Astrocyte (in vitro differentiated cells and primary cell): ENCODE measurements around the gene SEMA4B. TPM values are rescaled to one million over a fixed set of nuclear protein-coding genes. Genes with fewer than 3 reads are reported as not detected.

Experiments used
- DNase-seq: peaks from one replicate; pipeline ENCODE4 v3.0.0-alpha.2; 2010; ENCODE audit warnings: low read depth
- FAIRE-seq: peaks from 2 replicates; lab custom pipeline; 2011; peaks lifted over from hg19 to GRCh38; lab: Jason Lieb, UNC
- H2AFZ ChIP-seq: 2 replicates; pipeline ENCODE4 v1.6.0; 2012; ENCODE audit warnings: low read depth, low read length, inconsistent platforms
- H3K27ac ChIP-seq: 2 replicates; pipeline ENCODE4 v1.5.1; 2011; ENCODE audit warnings: low read depth, low read length, inconsistent platforms
- H3K27me3 ChIP-seq: 2 replicates; pipeline ENCODE4 v1.6.0; 2011; ENCODE audit warnings: low read length, inconsistent platforms; ENCODE audit not compliant: insufficient read depth
- H3K36me3 ChIP-seq: 2 replicates; pipeline ENCODE4 v1.5.1; 2011; ENCODE audit warnings: low read length, inconsistent platforms; ENCODE audit not compliant: insufficient read depth
- H3K4me1 ChIP-seq: 2 replicates; pipeline ENCODE4 v1.5.1; 2011; ENCODE audit warnings: low read length, inconsistent platforms; ENCODE audit not compliant: insufficient read depth
- H3K4me2 ChIP-seq: 2 replicates; pipeline ENCODE4 v1.6.0; 2012; ENCODE audit warnings: low read length, inconsistent platforms
- H3K4me3 ChIP-seq: 2 replicates; pipeline ENCODE4 v1.5.1; 2011; ENCODE audit warnings: low read depth, mild to moderate bottlenecking, low read length, inconsistent platforms; ENCODE audit not compliant: insufficient read depth
- H3K79me2 ChIP-seq: 2 replicates; pipeline ENCODE4 v1.6.0; 2012; ENCODE audit warnings: mild to moderate bottlenecking, low read length, inconsistent platforms; ENCODE audit not compliant: insufficient read depth
- H3K9ac ChIP-seq: 2 replicates; pipeline ENCODE4 v1.6.0; 2012; ENCODE audit warnings: mild to moderate bottlenecking, low read length, inconsistent platforms
- H3K9me3 ChIP-seq: 2 replicates; pipeline ENCODE4 v1.5.1; 2012; ENCODE audit warnings: low read depth, mild to moderate bottlenecking, low read length, inconsistent platforms; ENCODE audit not compliant: insufficient read depth
- H4K20me1 ChIP-seq: 2 replicates; pipeline ENCODE4 v1.6.0; 2012; ENCODE audit warnings: low read length, inconsistent platforms; ENCODE audit not compliant: insufficient read depth
- H3K27ac Mint-ChIP-seq: one replicate; pipeline ENCODE4 v1.8.0; 2021; ENCODE audit warnings: mild to moderate bottlenecking, mixed read lengths; ENCODE audit not compliant: unreplicated experiment
- H3K27me3 Mint-ChIP-seq: one replicate; pipeline ENCODE4 v1.8.0; 2021; ENCODE audit warnings: low read depth, mixed read lengths; ENCODE audit not compliant: unreplicated experiment
- H3K36me3 Mint-ChIP-seq: one replicate; pipeline ENCODE4 v1.8.0; 2021; ENCODE audit warnings: low read depth, mixed read lengths; ENCODE audit not compliant: unreplicated experiment
- H3K4me1 Mint-ChIP-seq: one replicate; pipeline ENCODE4 v1.8.0; 2021; ENCODE audit warnings: low read depth, mixed read lengths; ENCODE audit not compliant: unreplicated experiment
- H3K4me3 Mint-ChIP-seq: one replicate; pipeline ENCODE4 v1.8.0; 2021; ENCODE audit warnings: mild to moderate bottlenecking, moderate library complexity, mixed read lengths; ENCODE audit not compliant: unreplicated experiment
- H3K9me3 Mint-ChIP-seq: one replicate; pipeline ENCODE4 v1.8.0; 2021; ENCODE audit warnings: mild to moderate bottlenecking, mixed read lengths; ENCODE audit not compliant: unreplicated experiment
- EZH2 ChIP-seq: IDR thresholded peaks from 2 replicates; pipeline ENCODE4 v1.6.1; 2012; ENCODE audit warnings: mild to moderate bottlenecking, low read length, inconsistent platforms; ENCODE audit not compliant: insufficient read depth
- total RNA-seq: library from RNA; stranded (reverse); gene quantifications from 2 replicates; pipeline ENCODE4 v1.2.1, GENCODE V29; 2021
- TF ChIP-seq, protein P1 (sequence below): IDR thresholded peaks from 2 replicates; pipeline ENCODE4 v1.5.1; 2011; ENCODE audit warnings: low read depth, mild to moderate bottlenecking, inconsistent platforms, low read length, moderate library complexity; ENCODE audit not compliant: insufficient read depth

The SEMA4B gene
- total RNA-seq, 1 donor from 2014 or later: 9.9 TPM

DNA sequence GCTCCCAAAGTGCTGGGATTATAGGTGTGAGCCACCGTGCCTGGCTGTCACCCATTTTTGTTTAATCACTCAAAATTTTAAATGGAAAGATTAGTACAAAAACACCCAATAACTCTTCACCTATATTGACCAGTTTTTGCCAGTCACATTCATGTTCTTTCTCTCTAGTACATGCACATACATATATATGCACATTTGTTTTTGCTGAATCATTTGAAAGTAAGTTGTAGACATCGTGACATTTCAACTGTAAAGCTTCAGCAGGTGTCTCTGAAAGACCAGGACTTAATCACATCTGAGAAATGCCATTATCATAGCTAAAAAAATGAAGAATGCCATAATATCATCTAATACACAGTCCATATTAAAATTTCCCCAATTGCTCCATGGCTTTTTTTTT is 6.5 kb upstream of the SEMA4B start:
- no peak for TF ChIP-seq EZH2
- TF ChIP-seq, protein P1, sequence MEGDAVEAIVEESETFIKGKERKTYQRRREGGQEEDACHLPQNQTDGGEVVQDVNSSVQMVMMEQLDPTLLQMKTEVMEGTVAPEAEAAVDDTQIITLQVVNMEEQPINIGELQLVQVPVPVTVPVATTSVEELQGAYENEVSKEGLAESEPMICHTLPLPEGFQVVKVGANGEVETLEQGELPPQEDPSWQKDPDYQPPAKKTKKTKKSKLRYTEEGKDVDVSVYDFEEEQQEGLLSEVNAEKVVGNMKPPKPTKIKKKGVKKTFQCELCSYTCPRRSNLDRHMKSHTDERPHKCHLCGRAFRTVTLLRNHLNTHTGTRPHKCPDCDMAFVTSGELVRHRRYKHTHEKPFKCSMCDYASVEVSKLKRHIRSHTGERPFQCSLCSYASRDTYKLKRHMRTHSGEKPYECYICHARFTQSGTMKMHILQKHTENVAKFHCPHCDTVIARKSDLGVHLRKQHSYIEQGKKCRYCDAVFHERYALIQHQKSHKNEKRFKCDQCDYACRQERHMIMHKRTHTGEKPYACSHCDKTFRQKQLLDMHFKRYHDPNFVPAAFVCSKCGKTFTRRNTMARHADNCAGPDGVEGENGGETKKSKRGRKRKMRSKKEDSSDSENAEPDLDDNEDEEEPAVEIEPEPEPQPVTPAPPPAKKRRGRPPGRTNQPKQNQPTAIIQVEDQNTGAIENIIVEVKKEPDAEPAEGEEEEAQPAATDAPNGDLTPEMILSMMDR: no peak
- no peak for FAIRE-seq
- Histone ChIP-seq H3K27me3 (no peaks in the 10 kb centered on the region), H3K4me2 (no peak overlapping the region), H3K9me3 (no peaks in the 10 kb centered on the region), H2AFZ (no peak overlapping the region), H3K4me1 (no peaks in the 10 kb centered on the region), H3K79me2 (no peaks in the 10 kb centered on the region), H4K20me1 (no peaks in the 10 kb centered on the region), H3K4me3 (no peak overlapping the region), H3K27ac (no peak overlapping the region), H3K9ac (no peak overlapping the region), H3K36me3 (no peaks in the 10 kb centered on the region)
- Mint-ChIP-seq H3K27ac (no peak overlapping the region), H3K4me1 (no peaks in the 10 kb centered on the region), H3K27me3 (peaks cover 8% of the 10 kb centered on the region), H3K36me3 (no peaks in the 10 kb centered on the region), H3K4me3 (no peak overlapping the region), H3K9me3 (no peaks in the 10 kb centered on the region)
- DNase-seq: no peak

DNA sequence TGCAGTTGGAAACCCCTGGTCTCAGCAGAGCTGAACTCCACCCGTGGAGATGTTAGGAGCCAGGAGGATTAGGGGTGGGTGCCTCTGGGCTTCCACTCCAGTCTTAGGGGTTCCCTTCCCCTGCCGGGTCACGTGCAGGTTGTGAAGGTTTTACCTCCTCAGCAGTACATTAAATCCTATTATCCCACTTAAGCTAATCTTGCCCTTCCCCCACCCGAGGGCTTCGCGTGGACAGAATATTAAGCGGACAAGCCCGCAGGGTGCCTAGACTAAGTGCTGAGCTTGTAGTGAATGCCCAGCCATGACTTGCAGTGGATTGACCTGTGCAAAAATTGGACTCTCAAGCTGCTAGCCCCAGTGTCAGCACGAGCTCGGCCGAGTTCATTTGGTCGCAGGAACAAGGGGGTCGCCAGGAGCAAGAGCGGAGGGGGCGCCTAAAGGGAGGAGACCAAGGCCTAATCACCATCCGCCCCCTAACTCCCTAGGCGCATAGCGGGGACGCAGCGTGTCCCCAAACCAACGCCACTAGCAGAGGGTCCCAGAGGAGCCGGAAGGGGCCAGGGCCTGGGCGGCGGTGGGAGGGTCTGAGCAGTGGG is 498 bp upstream of the SEMA4B start:
- H3K9ac ChIP-seq: peak overlapping the region; percentile 81
- no peaks in the 10 kb centered on the region for H3K27me3 ChIP-seq
- no peaks in the 10 kb centered on the region for H3K9me3 ChIP-seq
- H3K27me3 Mint-ChIP-seq: peaks cover 11% of the 10 kb centered on the region
- DNase-seq: no peak
- H3K4me2 ChIP-seq: peak overlapping the region; percentile 98
- H3K36me3 Mint-ChIP-seq: no peaks in the 10 kb centered on the region
- TF ChIP-seq EZH2: no peak
- TF ChIP-seq, protein P1: no peak
- H2AFZ ChIP-seq: peak overlapping the region; percentile 97
- peaks cover 30% of the 10 kb centered on the region for H4K20me1 ChIP-seq
- no peaks in the 10 kb centered on the region for H3K4me1 Mint-ChIP-seq
- H3K4me1 ChIP-seq: peaks cover 16% of the 10 kb centered on the region
- no peaks in the 10 kb centered on the region for H3K9me3 Mint-ChIP-seq
- H3K4me3 Mint-ChIP-seq: peak overlapping the region; percentile 85
- peaks cover 21% of the 10 kb centered on the region for H3K79me2 ChIP-seq
- H3K27ac Mint-ChIP-seq: peak overlapping the region; percentile 47
- no peak overlapping the region for H3K27ac ChIP-seq
- H3K4me3 ChIP-seq: peak overlapping the region; percentile 85
- FAIRE-seq: no peak
- H3K36me3 ChIP-seq: no peaks in the 10 kb centered on the region

DNA sequence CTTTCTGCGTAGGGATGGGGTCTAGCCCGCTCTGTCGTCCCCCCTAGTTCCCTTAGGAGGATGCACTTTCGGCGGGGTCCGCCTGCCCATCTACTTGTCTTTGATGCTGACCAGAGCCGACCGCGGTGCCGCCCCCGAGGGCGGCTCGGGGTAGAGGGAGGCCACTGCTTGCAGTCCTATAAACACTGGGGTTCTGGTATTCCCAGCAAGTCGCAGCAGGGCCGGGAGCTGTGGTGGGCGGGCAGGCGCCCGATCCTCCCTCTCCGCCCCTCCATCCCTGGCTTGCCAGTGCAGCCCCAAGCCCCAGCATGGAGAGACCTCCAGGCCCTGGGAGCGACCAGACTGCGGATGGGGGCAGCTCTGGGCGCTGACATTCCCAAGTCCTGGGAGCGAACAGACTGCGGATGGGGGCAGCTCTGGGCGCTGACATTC is 830 bp downstream of the SEMA4B start:
- Histone ChIP-seq H3K4me1 (peaks cover 16% of the 10 kb centered on the region), H3K27me3 (no peaks in the 10 kb centered on the region), H3K4me3 (peak overlapping the region; percentile 85), H3K27ac (no peak overlapping the region), H2AFZ (peak overlapping the region; percentile 97), H3K9me3 (no peaks in the 10 kb centered on the region), H3K9ac (peak overlapping the region; percentile 81), H3K4me2 (peak overlapping the region; percentile 98), H3K79me2 (peaks cover 21% of the 10 kb centered on the region), H3K36me3 (no peaks in the 10 kb centered on the region), H4K20me1 (peaks cover 30% of the 10 kb centered on the region)
- no peak for FAIRE-seq
- Mint-ChIP-seq H3K4me3 (peak overlapping the region; percentile 86), H3K9me3 (peaks cover 1% of the 10 kb centered on the region), H3K27me3 (peaks cover 11% of the 10 kb centered on the region), H3K4me1 (no peaks in the 10 kb centered on the region), H3K36me3 (peaks cover 3% of the 10 kb centered on the region), H3K27ac (no peak overlapping the region)
- DNase-seq: no peak
- TF ChIP-seq EZH2: no peak
- TF ChIP-seq, protein P1: no peak
